ENCODE results near the gene MAGEA9.
"Not testable (repeated sequence)": the region's sequence is repeated elsewhere in the genome, so short reads cannot be mapped to it uniquely, and the experiment has no call there.

The MAGEA9 gene

DNA sequence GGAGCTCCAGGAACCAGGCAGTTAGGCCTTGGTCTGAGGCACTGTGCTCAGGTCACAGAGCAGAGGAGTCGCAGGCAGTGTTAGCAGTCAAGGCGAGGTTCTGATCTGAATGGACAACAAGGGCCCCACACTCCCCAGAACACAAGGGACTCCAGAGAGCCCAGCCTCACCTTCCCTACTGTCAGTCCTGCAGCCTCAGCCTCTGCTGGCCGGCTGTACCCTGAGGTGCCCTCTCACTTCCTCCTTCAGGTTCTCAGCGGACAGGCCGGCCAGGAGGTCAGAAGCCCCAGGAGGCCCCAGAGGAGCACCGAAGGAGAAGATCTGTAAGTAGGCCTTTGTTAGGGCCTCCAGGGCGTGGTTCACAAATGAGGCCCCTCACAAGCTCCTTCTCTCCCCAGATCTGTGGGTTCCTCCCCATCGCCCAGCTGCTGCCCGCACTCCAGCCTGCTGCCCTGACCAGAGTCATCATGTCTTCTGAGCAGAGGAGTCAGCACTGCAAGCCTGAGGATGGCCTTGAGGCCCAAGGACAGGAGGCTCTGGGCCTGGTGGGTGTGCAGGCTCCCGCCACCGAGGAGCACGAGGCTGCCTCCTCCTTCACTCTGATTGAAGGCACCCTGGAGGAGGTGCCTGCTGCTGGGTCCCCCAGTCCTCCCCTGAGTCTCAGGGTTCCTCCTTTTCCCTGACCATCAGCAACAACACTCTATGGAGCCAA is 26.2 kb downstream of the MAGEA9 start:
- DNase-seq: no peak

DNA sequence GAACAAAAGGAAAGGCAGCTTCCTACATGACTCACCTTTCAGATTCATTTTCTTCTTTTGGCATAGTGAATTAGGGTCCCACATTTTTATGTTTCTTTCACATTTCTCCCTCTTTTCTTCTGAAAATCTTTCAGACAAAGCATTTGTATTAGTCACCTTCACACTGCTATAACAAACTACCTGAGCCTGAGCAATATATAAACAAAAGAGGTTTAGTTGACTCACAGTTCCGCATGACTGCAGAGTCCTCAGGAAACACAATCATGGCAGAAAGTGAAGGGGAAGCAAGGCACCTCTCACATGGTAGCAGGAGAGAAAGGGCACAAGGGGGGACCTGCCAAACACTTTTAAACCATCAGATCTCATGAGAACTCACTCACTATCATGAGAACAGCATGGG is 36.9 kb downstream of the MAGEA9 start:
- no peak for DNase-seq

DNA sequence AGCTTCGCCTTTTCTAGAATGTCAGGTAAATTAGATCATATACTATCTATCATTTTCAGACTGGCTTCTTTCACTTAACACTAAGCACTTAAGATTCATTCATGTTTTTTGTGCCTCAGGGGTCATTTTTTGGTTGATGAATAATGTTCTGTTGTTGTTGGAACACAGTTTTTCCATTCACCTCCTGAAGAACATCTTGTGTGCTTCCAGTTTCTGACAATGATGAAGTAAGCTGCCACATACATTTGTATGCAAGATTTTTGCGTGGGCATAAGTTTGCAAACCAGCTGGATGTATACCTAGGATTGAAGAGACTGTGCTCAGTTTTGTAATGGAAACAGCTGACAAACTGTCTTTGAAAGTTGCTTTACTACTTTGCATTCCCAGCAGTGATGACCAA is 37.6 kb downstream of the MAGEA9 start:
- no peak for DNase-seq

DNA sequence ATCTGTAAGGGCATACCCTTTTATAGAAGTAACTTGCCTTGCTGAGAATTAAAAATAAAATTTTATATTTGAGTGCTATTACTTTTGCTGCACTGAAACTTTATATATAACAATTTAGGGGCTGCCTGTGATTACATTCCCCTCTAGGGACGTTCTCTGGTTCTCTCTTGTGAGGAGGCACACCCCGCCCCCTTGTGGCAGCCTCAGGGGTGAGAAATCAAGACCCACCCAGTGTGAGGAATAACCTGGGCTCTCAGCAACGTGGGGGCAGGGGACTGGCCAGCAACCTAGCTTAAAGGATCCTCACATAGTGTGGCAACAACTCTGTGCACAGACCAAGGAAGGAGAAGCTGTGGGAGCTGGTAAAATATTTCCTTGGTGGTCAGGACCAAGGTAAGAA is 43.7 kb downstream of the MAGEA9 start:
- no peak for DNase-seq

DNA sequence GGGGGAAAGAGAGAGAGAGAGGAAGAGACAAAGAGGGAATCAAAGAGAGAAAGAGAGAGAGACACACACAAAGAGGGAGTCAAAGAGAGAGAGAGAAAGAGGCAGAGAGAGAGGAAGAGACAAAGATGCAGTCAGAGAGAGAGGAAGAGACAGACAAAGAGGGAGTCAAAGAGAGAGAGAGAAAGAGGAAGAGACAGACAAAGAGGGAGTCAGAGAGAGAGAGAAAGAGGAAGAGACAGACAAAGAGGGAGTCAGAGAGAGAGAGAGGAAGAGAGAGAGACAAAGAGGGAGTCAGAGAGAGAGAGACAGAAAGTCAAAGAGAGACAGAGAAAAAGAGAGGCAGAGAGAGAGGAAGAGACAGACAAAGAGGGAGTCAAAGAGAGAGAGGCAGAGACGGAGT is 45.5 kb downstream of the MAGEA9 start:
- no peak for DNase-seq

DNA sequence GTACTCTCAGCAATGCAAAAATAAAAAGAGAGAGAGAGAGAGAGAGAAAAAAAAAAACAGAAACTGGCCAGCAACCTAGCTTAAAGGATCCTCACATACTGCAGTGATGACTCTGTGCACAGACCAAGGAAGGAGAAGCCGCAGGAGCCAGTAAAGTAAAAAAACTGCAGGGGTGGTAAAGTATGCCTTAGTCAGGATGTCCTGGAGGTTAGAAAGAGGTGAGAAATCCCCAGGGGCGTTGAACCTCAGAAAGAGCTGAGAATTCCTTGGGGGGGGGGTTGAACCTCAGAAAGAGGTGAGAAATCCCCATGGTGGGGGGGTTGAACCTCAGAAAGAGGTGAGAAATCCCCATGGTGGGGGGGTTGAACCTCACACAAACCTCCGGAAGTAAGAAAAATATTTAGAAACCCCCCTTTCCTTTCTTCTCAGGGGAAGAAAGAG is 48.0 kb downstream of the MAGEA9 start:
- no peak for DNase-seq

DNA sequence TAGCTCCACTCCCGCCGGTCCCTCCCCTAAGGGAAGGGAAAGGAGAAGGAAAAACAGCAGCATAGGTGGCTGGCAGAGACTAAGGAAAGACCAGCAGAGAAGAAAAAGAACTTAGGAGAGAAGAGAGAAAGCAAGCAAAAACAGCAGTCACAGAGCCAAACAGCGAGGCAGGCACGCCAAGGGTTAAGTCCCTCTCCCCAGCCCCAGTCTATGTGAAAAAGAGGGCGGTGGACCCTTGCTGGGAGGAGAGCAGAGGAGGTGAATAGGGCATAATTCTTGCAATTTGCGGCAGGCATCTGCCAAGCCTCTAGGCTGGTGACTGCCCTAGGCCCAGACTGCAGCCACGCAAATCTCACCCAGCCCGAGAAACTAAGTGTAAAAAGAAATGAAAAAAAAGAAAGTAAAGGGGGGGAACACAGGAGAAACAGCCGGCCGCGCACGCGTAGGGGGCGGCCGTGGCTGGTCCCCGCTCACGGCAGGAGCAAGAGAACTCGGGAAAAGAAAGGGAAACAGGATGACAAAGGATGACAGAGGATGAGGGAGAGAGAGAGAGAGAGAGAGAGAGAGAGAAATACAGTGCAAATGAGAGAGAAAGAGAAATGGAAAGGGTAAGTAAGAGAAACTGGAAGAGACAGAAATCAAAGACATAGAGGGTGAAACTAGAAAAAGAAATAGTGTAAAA is 48.6 kb downstream of the MAGEA9 start:
- no peak for DNase-seq

DNA sequence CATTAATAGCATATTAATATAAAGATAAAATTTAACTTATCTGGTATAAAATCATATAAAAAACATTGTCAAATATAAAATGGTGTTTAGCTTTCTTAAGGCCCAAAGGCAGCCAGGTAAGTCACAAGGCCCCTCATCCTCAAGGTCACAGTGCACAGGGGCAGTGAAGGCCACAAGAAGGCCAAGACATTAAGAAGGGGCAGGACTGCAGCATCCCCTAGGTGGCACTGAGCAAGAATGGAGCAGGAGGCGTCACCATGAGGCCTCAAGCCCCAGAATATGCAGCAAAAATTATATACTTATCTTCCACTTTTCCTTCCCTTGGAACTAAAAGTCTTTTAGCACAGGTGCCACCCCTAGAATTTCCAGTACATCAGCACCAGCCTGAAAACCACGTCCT is 49.7 kb downstream of the MAGEA9 start:
- DNase-seq: no peak

DNA sequence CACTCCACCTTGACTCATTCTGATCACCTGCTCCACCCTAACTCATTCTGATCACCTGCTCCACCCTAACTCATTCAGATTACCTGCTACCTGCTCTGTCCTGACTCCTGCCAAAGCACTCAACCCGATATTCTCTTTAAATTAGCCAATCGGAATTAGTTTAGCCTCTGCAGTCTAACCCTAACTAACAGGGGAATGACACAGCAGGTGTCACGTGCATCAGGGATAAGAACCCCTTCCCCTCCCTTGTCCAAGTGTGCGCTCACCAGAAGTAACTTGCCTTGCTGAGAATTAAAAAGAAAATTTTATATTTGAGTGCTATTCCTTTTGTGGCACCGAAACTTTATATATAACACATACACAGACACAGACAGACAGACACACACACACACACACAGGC is 55.0 kb downstream of the MAGEA9 start:
- not testable (repeated sequence) for DNase-seq

DNA sequence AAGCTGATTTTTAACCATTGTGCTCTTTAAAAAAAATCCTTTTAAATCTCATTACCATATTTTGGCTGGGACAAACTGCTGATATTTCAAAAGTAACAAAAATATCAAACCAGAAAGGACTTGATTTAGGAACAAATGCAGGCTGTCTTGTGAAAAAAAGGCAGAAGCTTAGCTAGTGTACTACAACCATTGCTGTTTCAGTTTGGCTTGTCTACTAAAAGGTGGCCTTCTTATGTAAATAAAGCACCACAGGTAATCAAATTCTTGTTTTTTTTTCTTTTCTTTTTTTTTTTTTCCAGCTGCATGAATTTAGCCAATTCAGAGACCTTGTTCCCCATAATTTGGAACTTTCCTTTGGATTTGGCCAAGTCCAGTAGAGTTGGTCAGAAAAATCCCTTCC is 55.4 kb downstream of the MAGEA9 start:
- DNase-seq: no peak

All from NCI-H187 treated with DMSO at 0.1 percent for 48 hours (cell line).